NT2/D1 (cell line): ENCODE data around the gene MLXIP.

Experiments used
- SUZ12 ChIP-seq: IDR thresholded peaks from 2 replicates; pipeline ENCODE4 v1.6.1; 2011; ENCODE audit not compliant: insufficient read length, insufficient read depth; ENCODE audit errors: extremely low read depth
- YY1 ChIP-seq: IDR thresholded peaks from 2 replicates; pipeline ENCODE4 v1.6.1; 2011; ENCODE audit not compliant: insufficient read length, insufficient read depth
- ZNF274 ChIP-seq: IDR thresholded peaks from 2 replicates; pipeline ENCODE4 v1.6.1; 2011; ENCODE audit warnings: mild to moderate bottlenecking, low read depth, low read length

DNA sequence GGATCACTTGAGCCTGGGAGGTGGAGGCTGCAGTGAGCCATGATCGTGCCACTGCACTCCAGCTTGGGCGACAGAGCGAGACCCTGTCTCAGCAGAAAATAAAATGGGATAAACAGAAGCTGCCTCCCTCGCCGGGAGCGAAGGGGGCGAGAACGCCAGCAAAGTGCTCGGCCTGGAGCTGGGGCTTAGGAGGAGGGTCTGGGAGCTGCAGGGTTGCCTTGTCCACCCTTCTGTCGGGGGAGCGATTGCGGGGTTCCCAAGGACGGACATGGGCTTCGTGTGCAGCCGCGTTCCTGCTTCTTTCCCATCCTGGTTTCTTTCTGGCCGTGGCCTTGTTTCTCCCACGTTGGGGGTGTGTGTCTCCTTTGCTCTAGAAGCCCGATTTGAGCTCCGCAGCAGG lies 27.9 kb upstream of the MLXIP start:
- TF ChIP-seq SUZ12 = no peak
- no peak for TF ChIP-seq YY1
- no peak for TF ChIP-seq ZNF274
